Adrenal gland (tissue), 12 donors: ENCODE data around the gene ZBTB45. TPM values are rescaled to one million over a fixed set of nuclear protein-coding genes. Genes with fewer than 3 reads are reported as not detected.

ENCODE experiments used
- DNase-seq, 7 donors: peaks; one replicate each; pipeline ENCODE4 v3.0.0-alpha.2; 2019 to 2020
- H3K27ac ChIP-seq, 5 donors: fragments of 200-600 bp; sonication (generic) in 4 of 5; 1 replicate in 3 of 5; 2 replicates in 2 of 5; pipeline versions ENCODE4 v1.5.1 to v1.8.0; 2016 to 2020; ENCODE audit warnings: mild to moderate bottlenecking in 1 of 5
- H3K27me3 ChIP-seq: fragments of 200-600 bp; 2 replicates; pipeline ENCODE4 v1.8.0; 2021
- H3K36me3 ChIP-seq, 2 donors: fragments of 200-600 bp; replicated peaks in 1 of 2; 1 replicate in 1 of 2; 2 replicates in 1 of 2; pipeline versions ENCODE4 v1.5.1 to v1.8.0; 2018 to 2022
- H3K4me1 ChIP-seq, 2 donors: fragments of 200-600 bp; replicated peaks in 1 of 2; 1 replicate in 1 of 2; 2 replicates in 1 of 2; pipeline versions ENCODE4 v1.5.1 to v1.8.0; 2018 to 2021
- H3K4me3 ChIP-seq, 4 donors: fragments of 200-600 bp; sonication (generic) in 3 of 4; one replicate each; pipeline ENCODE4 v1.5.1; 2016 to 2018
- H3K9me3 ChIP-seq, 3 donors: fragments of 200-600 bp; sonication (generic) in 1 of 3; replicated peaks in 1 of 3; 1 replicate in 2 of 3; 2 replicates in 1 of 3; pipeline versions ENCODE4 v1.5.1 to v1.8.0; 2016 to 2021
- CTCF ChIP-seq, 6 experiments: fragments of 450-650 bp in 4 of 6; fragments of 200-600 bp in 2 of 6; sonication (generic) in 1 of 6; IDR thresholded peaks; 1 replicate in 5 of 6; 2 replicates in 1 of 6; pipeline versions ENCODE4 v1.5.1 to v1.8.0; 2016 to 2021; ENCODE audit warnings: antibody characterized with exemption in 6 of 6, mild to moderate bottlenecking in 2 of 6, moderate library complexity in 1 of 6
- POLR2A ChIP-seq, 2 donors: fragments of 450-650 bp; IDR thresholded peaks; one replicate each; pipeline ENCODE4 v1.6.1; 2017; ENCODE audit warnings: antibody characterized with exemption in 2 of 2, mild to moderate bottlenecking in 2 of 2, moderate library complexity in 1 of 2
- WGBS, 4 donors: extraction: QIAGEN DNeasy Blood & Tissue Kit in 2 of 4; methylation state at CpG; one replicate each; pipeline versions ENCODE4 v1.1.5 to v1.1.7; 2013 to 2017; 5-methylcytosine and 5-hydroxymethylcytosine counted together
- intact Hi-C, 2 donors: fragments of 100-400 bp; cut with DNase I; formaldehyde crosslinking; loops; one replicate each; pipeline versions ENCODE4 v1.14.1 to v1.15.0; 2022 to 2023
- microRNA-seq, 3 donors: library from miRNA; unstranded; fragments of <30 nt; microRNA quantifications; one replicate each; pipeline ENCODE4, GENCODE V29; 2017 to 2020
- polyA plus RNA-seq, 3 donors: library from polyadenylated mRNA; stranded (reverse); fragments of 200-250 nt in 2 of 3; fragments of 350-450 nt in 1 of 3; fragmentation: Illumina TruSeq in 1 of 3; extraction: RNeasy Lipid Tissue Mini Kit (QIAGEN cat#74804) in 1 of 3; gene quantifications; one replicate each; pipeline ENCODE4 v1.2.3, GENCODE V29; 2013 to 2014
- small RNA-seq, 2 donors: library from RNA; depleted of rRNA; stranded (forward); fragments of <200 nt; gene quantifications; one replicate each; pipeline ENCODE3, GENCODE V24; 2016
- total RNA-seq, 9 donors: library from RNA; depleted of rRNA in 4 of 9; stranded (reverse); fragments of >200 nt in 4 of 9; fragments of 120-200 nt in 1 of 9; fragmentation: NEBNext Ultra II Directional in 1 of 9; extraction: Animal tissue kit (Norgen Biotek cat#: 25700) in 1 of 9; gene quantifications; one replicate each; pipeline versions ENCODE4 v1.1.0 to v1.2.4, GENCODE V29; 2013 to 2023
- donor health status: healthy with polysubstance abuse.
- donor health status: Bipolar disorder and iron deficiency.
- donor health status: DM: yes; HTN: yes; CAD: no.
- donor health status: DM: no; HTN: no; CAD: no.
- donor health status: DM: no; HTN: no; CAD: no.
- donor health status: DM: yes; HTN: yes; CAD: no.

The ZBTB45 gene
- total and polyA plus RNA-seq, 12 donors: 1.7 to 20.4 (median 12.8) TPM

- whole genome bisulfite sequencing, 4 donors: 35 to 63% (median 39%) methylated on average over 11 to 20 of the region's 20 CpGs
- Histone ChIP-seq H3K27me3 (no peaks in the 10 kb centered on the region), H3K4me1 (peaks cover 0 to 10% of the 10 kb centered on the region in 2 donors), H3K4me3 (peak overlapping the region in 2 of 4 donors; percentile 55 to 92), H3K9me3 (no peaks in the 10 kb centered on the region), H3K36me3 (peaks cover 0 to 19% of the 10 kb centered on the region in 2 donors), H3K27ac (no peak overlapping the region)
- no peak for DNase-seq
- intact Hi-C loops: no loop called here
- TF ChIP-seq CTCF (IDR thresholded peaks at IDR 0.05) (no peak), POLR2A (IDR thresholded peaks at IDR 0.05) (no peak)
These were observed 53.4 kb downstream of the ZBTB45 start for GRCh38 chr19:58466089-58466759.

Small RNAs within 50 kb of the gene (microRNA-seq; reads per million reads assigned to microRNA genes)
- gene MIR6807: 0 to 0.57 (median 0) reads per million in 3 donors

Small RNAs within 50 kb of the gene (small RNA-seq; reads per million reads assigned to genes)
- gene MIR6807 (0 to 0.08 reads per million in 2 donors), gene RN7SL525P (0 reads per million in 2 donors), gene RN7SL693P (0 reads per million in 2 donors), gene RNU6-1337P (0 reads per million in 2 donors)

Other genes with a start within 250 kb of the ZBTB45 start
- gene ZNF8, start 240.9 kb downstream of the ZBTB45 start, total RNA-seq: 1 to 10 TPM; 5.8 to 8.6 (median 6.7) TPM
- gene ZNF8, start 240.9 kb downstream of the ZBTB45 start, polyA plus RNA-seq: 1 to 10 TPM; 1.6 to 2.6 (median 2.4) TPM
- 10 to 100 TPM; 18.4 to 56.8 (median 31.4) TPM for gene ERVK3-1, start 214.4 kb downstream of the ZBTB45 start, total RNA-seq
- gene ERVK3-1, start 214.4 kb downstream of the ZBTB45 start, polyA plus RNA-seq: 10 to 100 TPM; 36.3 to 70.5 (median 48.4) TPM
- 1 to 10 TPM; 1.8 to 4.8 (median 3.3) TPM for gene ZSCAN22, start 192.8 kb downstream of the ZBTB45 start, total RNA-seq
- gene ZSCAN22, start 192.8 kb downstream of the ZBTB45 start, polyA plus RNA-seq: 1 to 10 TPM in 2 of 3 donors, under 1 TPM in 1; 0.98 to 3.1 (median 1.2) TPM
- gene A1BG, start 166.3 kb downstream of the ZBTB45 start, total RNA-seq: 10 to 100 TPM in 3 of 9 donors, 1 to 10 TPM in 5, under 1 TPM in 1; 0.39 to 20.9 (median 6.5) TPM
- 10 to 100 TPM in 2 of 3 donors, not detected in 1; 31.3 to 41.3 TPM for gene A1BG, start 166.3 kb downstream of the ZBTB45 start, polyA plus RNA-seq
- gene ZNF497, start 157.1 kb downstream of the ZBTB45 start, total RNA-seq: 1 to 10 TPM in 8 of 9 donors, under 1 TPM in 1; 0.35 to 8.1 (median 1.5) TPM
- gene ZNF497, start 157.1 kb downstream of the ZBTB45 start, polyA plus RNA-seq: 1 to 10 TPM in 2 of 3 donors, under 1 TPM in 1; 0.20 to 2.2 (median 2.0) TPM
- gene ZNF837, start 138.8 kb downstream of the ZBTB45 start, total RNA-seq: 10 to 100 TPM in 1 of 9 donors, 1 to 10 TPM in 8; 2.4 to 10.5 (median 4.3) TPM
- 1 to 10 TPM in 2 of 3 donors, under 1 TPM in 1; 0.09 to 8.1 (median 6.1) TPM for gene ZNF837, start 138.8 kb downstream of the ZBTB45 start, polyA plus RNA-seq
- 1,000 to 10,000 TPM in 7 of 9 donors, 100 to 1,000 TPM in 2; 839 to 1,999 (median 1,219) TPM for gene RPS5, start 132.5 kb downstream of the ZBTB45 start, total RNA-seq
- 1,000 to 10,000 TPM in 1 of 3 donors, 100 to 1,000 TPM in 2; 555 to 1,093 (median 722) TPM for gene RPS5, start 132.5 kb downstream of the ZBTB45 start, polyA plus RNA-seq
- not detected for gene RNF225, start 124.2 kb downstream of the ZBTB45 start, total RNA-seq
- not detected for gene RNF225, start 124.2 kb downstream of the ZBTB45 start, polyA plus RNA-seq
- gene ZNF584, start 111.2 kb downstream of the ZBTB45 start, total RNA-seq: 10 to 100 TPM; 11.7 to 37.5 (median 15.9) TPM
- gene ZNF584, start 111.2 kb downstream of the ZBTB45 start, polyA plus RNA-seq: 10 to 100 TPM in 1 of 3 donors, 1 to 10 TPM in 2; 7.1 to 12.3 (median 9.7) TPM
- gene ZNF132, start 79.7 kb downstream of the ZBTB45 start, total RNA-seq: 10 to 100 TPM in 1 of 9 donors, 1 to 10 TPM in 8; 2.4 to 12.0 (median 4.9) TPM
- 1 to 10 TPM; 1.3 to 3.2 (median 1.4) TPM for gene ZNF132, start 79.7 kb downstream of the ZBTB45 start, polyA plus RNA-seq
- 1 to 10 TPM; 3.1 to 8.7 (median 6.7) TPM for gene ZNF324B, start 68.2 kb downstream of the ZBTB45 start, total RNA-seq
- 1 to 10 TPM; 1.4 to 3.6 (median 1.5) TPM for gene ZNF324B, start 68.2 kb downstream of the ZBTB45 start, polyA plus RNA-seq
- gene ZNF324, start 52.7 kb downstream of the ZBTB45 start, total RNA-seq: 10 to 100 TPM in 6 of 9 donors, 1 to 10 TPM in 3; 7.5 to 58.3 (median 15.4) TPM
- 1 to 10 TPM; 2.1 to 7.2 (median 3.5) TPM for gene ZNF324, start 52.7 kb downstream of the ZBTB45 start, polyA plus RNA-seq
- 10 to 100 TPM in 8 of 9 donors, 1 to 10 TPM in 1; 8.4 to 21.6 (median 14.5) TPM for gene ZNF446, start 43.5 kb downstream of the ZBTB45 start, total RNA-seq
- 10 to 100 TPM in 2 of 3 donors, 1 to 10 TPM in 1; 2.7 to 30.8 (median 25.6) TPM for gene ZNF446, start 43.5 kb downstream of the ZBTB45 start, polyA plus RNA-seq
- 10 to 100 TPM in 3 of 9 donors, 1 to 10 TPM in 6; 3.8 to 17.1 (median 9.1) TPM for gene SLC27A5, start 7.8 kb downstream of the ZBTB45 start, total RNA-seq
- gene SLC27A5, start 7.8 kb downstream of the ZBTB45 start, polyA plus RNA-seq: 10 to 100 TPM in 2 of 3 donors, 1 to 10 TPM in 1; 5.9 to 18.3 (median 17.5) TPM
- gene TRIM28, start 24.3 kb upstream of the ZBTB45 start, total RNA-seq: 100 to 1,000 TPM; 161 to 279 (median 220) TPM
- 100 to 1,000 TPM; 245 to 302 (median 254) TPM for gene TRIM28, start 24.3 kb upstream of the ZBTB45 start, polyA plus RNA-seq
- gene CHMP2A, start 35.3 kb upstream of the ZBTB45 start, total RNA-seq: 100 to 1,000 TPM; 146 to 246 (median 199) TPM
- 100 to 1,000 TPM; 273 to 560 (median 394) TPM for gene CHMP2A, start 35.3 kb upstream of the ZBTB45 start, polyA plus RNA-seq
- 100 to 1,000 TPM in 1 of 9 donors, 10 to 100 TPM in 8; 19.9 to 164 (median 77.2) TPM for gene UBE2M, start 38.8 kb upstream of the ZBTB45 start, total RNA-seq
- gene UBE2M, start 38.8 kb upstream of the ZBTB45 start, polyA plus RNA-seq: 100 to 1,000 TPM in 1 of 3 donors, 10 to 100 TPM in 2; 51.1 to 193 (median 55.6) TPM
- gene MZF1, start 53.5 kb upstream of the ZBTB45 start, total RNA-seq: 10 to 100 TPM; 13.8 to 77.0 (median 33.2) TPM
- gene MZF1, start 53.5 kb upstream of the ZBTB45 start, polyA plus RNA-seq: 100 to 1,000 TPM in 2 of 3 donors, 1 to 10 TPM in 1; 8.7 to 152 (median 130) TPM